Spinal cord (tissue), 10 donors: ENCODE data around the gene DYNC1H1. TPM values are rescaled to one million over a fixed set of nuclear protein-coding genes. Genes with fewer than 3 reads are reported as not detected.
"Not testable (repeated sequence)": the region's sequence is repeated elsewhere in the genome, so short reads cannot be mapped to it uniquely, and the experiment has no call there.

Experiments
- DNase-seq, 6 donors: peaks; one replicate each; pipeline versions ENCODE4 v3.0.0 to v3.0.0-alpha.2; 2013 to 2015; ENCODE audit warnings: low spot score in 6 of 6, low read depth in 4 of 6
- H3K27ac ChIP-seq: one replicate; pipeline ENCODE4 v1.5.1; 2013; ENCODE audit warnings: low read depth, low read length, control low read depth
- H3K27me3 ChIP-seq: one replicate; pipeline ENCODE4 v1.6.1; 2013; ENCODE audit warnings: low read length; ENCODE audit not compliant: control insufficient read depth, insufficient read depth
- H3K36me3 ChIP-seq: one replicate; pipeline ENCODE4 v1.6.1; 2013; ENCODE audit warnings: low read length; ENCODE audit not compliant: control insufficient read depth, insufficient read depth
- H3K4me1 ChIP-seq: one replicate; pipeline ENCODE4 v1.6.1; 2013; ENCODE audit warnings: low read length; ENCODE audit not compliant: control insufficient read depth, insufficient read depth
- H3K4me3 ChIP-seq: one replicate; pipeline ENCODE4 v1.5.1; 2013; ENCODE audit warnings: low read depth, low read length, control low read depth
- H3K9me3 ChIP-seq: one replicate; pipeline ENCODE4 v1.6.1; 2013; ENCODE audit warnings: low read length; ENCODE audit not compliant: control insufficient read depth, insufficient read depth
- WGBS: methylation state at CpG from one replicate; pipeline ENCODE4 v1.1.5; 2013; ENCODE audit warnings: missing lambda C conversion rate; ENCODE audit not compliant: insufficient coverage; 5-methylcytosine and 5-hydroxymethylcytosine counted together
- polyA plus RNA-seq, 2 donors: library from polyadenylated mRNA; unstranded; fragments of 120-200 nt; gene quantifications; one replicate each; pipeline ENCODE4 v1.2.1, GENCODE V29; 2013; ENCODE audit not compliant: insufficient read length in 2 of 2
- total RNA-seq, 2 donors: library from RNA; depleted of rRNA in 1 of 2; stranded (reverse); fragments of 120-200 nt in 1 of 2; fragments of >200 nt in 1 of 2; gene quantifications; one replicate each; pipeline versions ENCODE4 v1.2.3 to v1.2.4, GENCODE V29; 2013 to 2014
- donor health status: healthy.

Gene DYNC1H1
- total and polyA plus RNA-seq, 4 donors, result 534 to 818 (median 636) TPM

DNA sequence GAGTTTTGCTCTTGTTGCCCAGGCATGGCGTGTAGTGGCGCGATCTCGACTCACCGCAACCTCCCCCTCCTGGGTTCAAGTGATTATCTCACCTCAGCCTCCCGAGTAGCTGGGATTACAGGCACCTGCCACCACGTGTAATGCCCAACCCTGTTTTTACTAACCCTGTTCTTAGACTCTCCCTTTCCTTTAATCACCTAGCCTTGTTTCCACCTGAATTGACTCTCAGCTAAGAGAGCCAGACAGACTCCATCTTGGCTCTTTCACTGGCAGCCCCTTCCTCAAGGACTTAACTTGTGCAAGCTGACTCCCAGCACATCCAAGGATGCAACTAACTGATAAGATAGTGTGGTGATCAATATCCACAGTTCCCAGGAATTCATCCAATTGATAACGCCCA is 100.2 kb downstream of the DYNC1H1 start:
- H3K36me3 ChIP-seq, DNase-seq, H3K9me3 ChIP-seq, H3K27me3 ChIP-seq, H3K27ac ChIP-seq, H3K4me3 ChIP-seq: not testable (repeated sequence)
- WGBS, result 92% methylated on average over 7 of the region's 8 CpGs
- peaks cover 11% of the 10 kb centered on the region for H3K4me1 ChIP-seq

DNA sequence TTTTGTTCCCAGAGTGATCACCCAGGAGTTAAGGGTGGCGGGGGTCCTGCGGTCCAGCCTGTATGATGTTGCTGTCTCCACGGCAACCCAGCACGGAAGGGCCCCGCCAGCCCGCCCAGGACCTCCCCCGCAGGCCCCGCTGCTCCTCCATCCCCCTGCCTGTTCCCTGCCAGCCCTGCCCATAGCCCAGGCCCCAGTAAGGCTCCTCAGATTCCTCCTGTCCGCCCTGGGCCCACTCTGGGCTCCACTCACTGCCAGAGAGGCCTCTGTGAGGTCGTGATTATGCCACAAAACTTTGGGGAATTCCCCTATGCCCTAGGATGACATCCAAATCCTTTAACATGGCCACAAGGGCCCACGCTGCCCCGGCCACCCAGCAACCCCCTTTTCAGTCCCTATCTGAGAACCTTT is 101.7 kb downstream of the DYNC1H1 start:
- Histone ChIP-seq H3K27ac (no peak overlapping the region), H3K36me3 (no peaks in the 10 kb centered on the region), H3K9me3 (no peaks in the 10 kb centered on the region), H3K27me3 (no peaks in the 10 kb centered on the region), H3K4me3 (no peak overlapping the region), H3K4me1 (peaks cover 11% of the 10 kb centered on the region)
- no peak for DNase-seq
- WGBS, result 57% methylated on average over 12 of the region's 12 CpGs

DNA sequence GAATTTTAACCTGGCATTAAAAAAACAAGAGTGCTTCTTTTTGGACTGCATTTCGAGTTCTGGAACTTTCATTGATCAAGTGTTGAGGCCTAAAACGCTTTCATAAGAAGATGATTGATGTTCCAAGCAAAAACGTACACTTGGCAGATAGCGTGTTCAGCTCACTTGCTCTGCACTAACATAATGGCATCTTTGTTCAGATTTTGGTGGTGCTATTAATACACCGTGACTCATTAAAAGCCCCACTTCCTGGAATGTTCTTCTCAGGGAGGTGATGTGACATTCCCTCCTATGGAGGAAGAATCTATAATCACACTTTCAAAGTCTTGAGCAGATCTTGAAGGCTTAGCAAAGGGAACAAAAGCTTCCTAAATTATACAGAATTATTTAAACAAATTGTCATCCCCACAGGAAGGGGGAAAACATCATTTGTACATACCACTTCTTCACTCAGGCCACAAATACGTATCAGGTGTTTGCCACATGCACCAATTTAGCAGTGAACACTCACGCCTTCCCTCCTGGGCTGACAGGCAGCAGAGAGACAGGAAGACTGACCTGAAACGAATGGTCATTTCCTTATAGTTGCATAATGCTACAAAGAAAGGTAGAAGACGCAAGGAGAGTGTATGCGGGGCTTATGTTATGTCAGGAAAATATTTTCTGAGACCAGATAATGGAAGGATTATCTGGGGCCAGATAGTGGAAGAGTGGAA is 107.1 kb downstream of the DYNC1H1 start:
- no peak overlapping the region for H3K27ac ChIP-seq
- no peaks in the 10 kb centered on the region for H3K9me3 ChIP-seq
- no peaks in the 10 kb centered on the region for H3K36me3 ChIP-seq
- H3K4me3 ChIP-seq, result no peak overlapping the region
- 82% methylated on average over 6 of the region's 10 CpGs for WGBS
- H3K27me3 ChIP-seq, result no peaks in the 10 kb centered on the region
- no peaks in the 10 kb centered on the region for H3K4me1 ChIP-seq
- DNase-seq, result no peak

DNA sequence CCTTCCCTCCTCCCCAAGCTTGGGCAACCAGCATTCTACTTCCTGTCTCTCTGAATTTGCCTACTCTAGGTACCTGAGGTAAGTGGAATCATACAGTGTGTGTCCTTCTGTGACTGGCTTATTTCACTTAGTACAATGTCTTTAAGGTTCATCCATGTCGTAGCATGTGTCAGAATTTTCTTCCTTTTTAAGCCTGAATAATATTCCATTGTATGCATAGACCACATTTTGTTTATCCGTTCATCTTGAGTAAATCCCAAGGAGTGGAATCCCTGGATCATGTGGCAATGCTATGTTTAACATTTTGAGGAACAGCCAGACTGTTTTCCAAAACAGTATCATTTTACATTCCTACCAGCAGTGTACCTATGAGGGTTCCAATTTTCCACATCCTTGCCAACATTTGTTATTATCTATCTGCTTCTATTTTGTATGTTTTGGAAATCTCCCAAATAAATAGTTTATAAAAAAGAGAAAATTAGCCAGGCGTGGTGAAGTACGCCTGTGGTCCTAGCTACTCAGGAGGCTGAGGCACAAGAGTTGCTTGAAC is 110.1 kb downstream of the DYNC1H1 start:
- no peaks in the 10 kb centered on the region for H3K4me1 ChIP-seq
- H3K27me3 ChIP-seq, result no peaks in the 10 kb centered on the region
- DNase-seq, result no peak
- H3K4me3 ChIP-seq, result no peak overlapping the region
- WGBS, result no CpG with 5 or more reads among the region's 4 CpGs
- H3K9me3 ChIP-seq, result no peaks in the 10 kb centered on the region
- H3K27ac ChIP-seq, result no peak overlapping the region
- peaks cover 16% of the 10 kb centered on the region for H3K36me3 ChIP-seq

DNA sequence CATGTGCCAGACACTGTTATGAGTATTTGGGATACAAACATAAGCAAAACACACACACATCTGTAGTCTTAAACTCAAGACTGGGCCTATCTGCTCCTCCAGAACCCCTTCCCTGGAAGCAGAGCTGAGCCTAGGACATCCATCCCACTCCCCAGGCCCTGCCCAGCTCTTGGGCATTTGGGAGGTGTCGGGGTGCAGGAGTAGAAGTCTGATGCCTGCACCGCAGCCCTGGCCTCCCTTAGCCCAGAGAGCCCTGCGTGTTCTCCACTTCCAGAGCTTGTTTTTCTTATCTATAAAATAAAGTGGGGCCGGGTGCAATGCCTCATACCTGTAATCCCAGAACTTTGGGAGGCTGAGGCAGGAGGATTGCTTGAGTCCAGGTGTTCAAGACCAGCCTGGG is 110.8 kb downstream of the DYNC1H1 start:
- no CpG with 5 or more reads among the region's 4 CpGs for WGBS

DNA sequence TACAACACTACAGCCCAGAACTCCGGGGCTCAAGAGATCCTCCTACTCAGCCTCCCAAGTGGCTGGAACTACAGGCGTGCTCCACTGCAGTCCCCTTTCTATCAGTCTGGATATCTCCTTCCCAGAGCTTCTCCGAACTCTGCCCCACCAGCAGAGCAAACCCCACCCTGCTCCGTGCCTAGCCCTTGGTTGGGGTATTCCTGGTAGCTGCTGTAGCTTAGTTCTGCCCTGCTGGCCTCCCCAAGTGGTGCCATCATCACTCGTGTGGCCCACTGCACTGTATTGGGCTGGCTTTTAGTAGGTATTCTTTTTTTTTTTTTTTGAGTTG is 113.0 kb downstream of the DYNC1H1 start:
- Histone ChIP-seq H3K36me3 (peaks cover 25% of the 10 kb centered on the region), H3K4me1 (no peaks in the 10 kb centered on the region), H3K4me3 (no peak overlapping the region), H3K27ac (no peak overlapping the region), H3K27me3 (no peaks in the 10 kb centered on the region), H3K9me3 (no peaks in the 10 kb centered on the region)
- 82% methylated on average over 2 of the region's 5 CpGs for WGBS
- DNase-seq, result no peak

More for the DNA sequence above, 110.8 kb downstream of the DYNC1H1 start:
- H3K27me3 ChIP-seq, result no peaks in the 10 kb centered on the region
- H3K36me3 ChIP-seq, result peaks cover 18% of the 10 kb centered on the region
- H3K4me3 ChIP-seq, result no peak overlapping the region
- H3K9me3 ChIP-seq, result no peaks in the 10 kb centered on the region
- no peaks in the 10 kb centered on the region for H3K4me1 ChIP-seq
- no peak for DNase-seq
- no peak overlapping the region for H3K27ac ChIP-seq

DNA sequence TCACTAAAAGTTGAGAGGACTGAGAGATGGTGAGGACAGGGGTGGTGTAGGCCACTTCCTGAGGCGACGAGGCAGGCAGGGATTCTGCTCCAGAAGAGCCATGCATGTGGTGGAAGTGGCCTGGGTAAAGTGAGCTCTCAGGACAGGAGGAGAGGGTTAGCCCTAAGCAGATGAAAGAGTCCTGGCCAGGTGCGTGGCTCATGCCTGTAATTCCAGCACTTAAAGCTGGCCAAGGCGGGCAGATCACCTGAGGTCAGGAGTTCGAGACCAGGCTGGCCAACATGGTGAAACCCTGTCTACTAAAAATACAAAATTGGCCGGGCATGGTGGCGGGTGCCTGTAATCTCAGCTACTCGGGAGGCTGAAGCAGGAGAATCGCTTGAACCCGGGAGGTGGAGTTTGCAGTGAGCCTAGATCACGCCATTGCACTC is 114.0 kb downstream of the DYNC1H1 start:
- not testable (repeated sequence) for DNase-seq, H3K27me3 ChIP-seq, H3K27ac ChIP-seq, H3K4me3 ChIP-seq, H3K9me3 ChIP-seq, H3K4me1 ChIP-seq
- over 99% methylated on average over 7 of the region's 11 CpGs for WGBS
- peaks cover 32% of the 10 kb centered on the region for H3K36me3 ChIP-seq

DNA sequence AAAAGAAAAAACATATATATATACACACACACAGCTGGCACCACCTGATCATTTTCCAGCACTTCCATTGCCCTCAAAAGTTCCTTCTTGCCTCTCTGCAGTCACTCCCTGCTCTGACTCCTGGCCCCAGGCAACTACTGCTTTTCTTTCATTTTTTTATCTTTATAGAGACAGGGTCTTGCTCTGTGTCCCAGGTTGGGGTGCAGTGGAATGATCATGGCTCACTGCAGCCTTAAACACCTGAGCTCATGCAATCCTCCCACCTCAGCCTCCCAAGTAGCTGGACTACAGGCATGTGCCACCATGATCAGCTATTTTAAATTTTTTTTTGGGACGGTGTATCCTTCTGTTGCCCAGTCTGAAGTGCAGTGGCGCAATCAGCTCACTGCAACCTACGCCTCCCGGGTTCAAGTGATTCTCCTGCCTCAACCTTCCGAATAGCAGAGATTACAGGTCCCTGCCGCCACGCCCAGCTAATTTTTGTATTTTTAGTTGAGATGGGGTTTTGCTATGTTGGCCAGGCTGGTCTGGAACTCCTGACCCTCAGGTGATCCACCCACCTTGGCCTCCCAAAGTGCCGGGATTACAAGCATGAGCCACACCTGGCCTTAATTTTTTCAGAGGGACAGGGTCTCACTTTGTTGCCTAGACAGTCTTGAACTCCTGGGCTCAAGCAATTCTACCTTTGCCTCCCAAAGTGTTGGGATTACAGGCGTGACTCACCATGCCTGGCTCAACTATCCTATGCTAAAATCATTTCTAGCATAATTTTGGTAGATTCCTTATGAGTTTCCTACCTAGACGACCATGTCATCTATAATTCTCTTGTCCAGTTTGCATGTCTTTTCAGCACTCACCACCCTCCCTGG is 114.7 kb downstream of the DYNC1H1 start:
- H3K36me3 ChIP-seq, result peaks cover 36% of the 10 kb centered on the region

DNA sequence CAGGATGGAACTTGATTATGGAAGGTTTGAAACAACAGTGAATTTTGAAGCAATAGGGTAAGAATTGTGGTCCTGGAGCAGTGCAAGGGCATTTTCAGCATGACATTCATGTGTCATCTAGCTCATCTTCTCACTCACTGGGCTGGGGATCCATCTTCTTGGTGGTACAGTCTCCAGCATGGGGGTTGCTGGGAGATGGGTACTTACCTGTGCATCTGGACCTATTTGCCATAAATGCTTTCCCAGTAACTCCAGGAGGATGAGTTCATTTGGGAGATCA is 115.3 kb downstream of the DYNC1H1 start:
- no peak for DNase-seq
- Histone ChIP-seq H3K36me3 (peaks cover 37% of the 10 kb centered on the region), H3K9me3 (no peaks in the 10 kb centered on the region), H3K27me3 (no peaks in the 10 kb centered on the region), H3K27ac (no peak overlapping the region), H3K4me1 (peaks cover 7% of the 10 kb centered on the region), H3K4me3 (no peak overlapping the region)

More for the DNA sequence above, 114.7 kb downstream of the DYNC1H1 start:
- no peak overlapping the region for H3K27ac ChIP-seq
- H3K27me3 ChIP-seq, result no peaks in the 10 kb centered on the region
- 100% methylated on average over 5 of the region's 10 CpGs for WGBS
- no peaks in the 10 kb centered on the region for H3K9me3 ChIP-seq
- DNase-seq, result no peak
- peaks cover 7% of the 10 kb centered on the region for H3K4me1 ChIP-seq
- H3K4me3 ChIP-seq, result no peak overlapping the region
